Measurements from ENCODE around the gene AGBL2. TPM values are rescaled to one million over a fixed set of nuclear protein-coding genes. Genes with fewer than 3 reads are reported as not detected.

The AGBL2 gene
- total RNA-seq, 1 experiment from 2014 or later = not detected

DNA sequence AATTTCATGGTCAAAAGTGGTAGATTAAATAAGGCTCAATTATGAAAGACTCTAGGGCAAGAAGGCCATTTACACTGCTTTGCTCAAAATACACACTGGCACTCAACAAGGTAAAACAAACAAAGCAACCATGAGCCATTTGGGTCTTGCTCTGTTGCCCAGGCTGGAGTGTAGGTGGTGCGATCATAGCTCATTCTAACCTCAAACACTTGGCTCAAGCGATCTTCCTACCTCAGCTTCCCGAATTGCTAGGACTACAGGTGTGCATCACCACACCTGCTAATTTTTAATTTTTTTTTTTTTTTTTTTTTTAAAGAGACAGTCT is 10.9 kb upstream of the AGBL2 start:
- H3K27ac ChIP-seq (ENCODE audit: low read depth, low read length) = no peak overlapping the region
- peaks cover 56 to 61% of the 10 kb centered on the region in 2 experiments for H3K36me3 ChIP-seq (ENCODE audit: control insufficient read depth in 1 of 2, insufficient read depth in 2 of 2, low read length in 2 of 2)
- no peak overlapping the region for H2AFZ ChIP-seq (ENCODE audit: low read depth, low read length, poor library complexity, severe bottlenecking)
- BruUV-seq (replicated peaks) = no TSS peak
- no peaks in the 10 kb centered on the region for H3K4me1 ChIP-seq (ENCODE audit: control insufficient read depth in 1 of 2, insufficient read depth in 2 of 2, low read length in 2 of 2)
- DNase-seq (ENCODE audit: low read depth, low spot score) (no peak), ATAC-seq (no peak)
- H3K9me2 ChIP-seq (ENCODE audit: insufficient read depth) = no peaks in the 10 kb centered on the region
- H3K9ac ChIP-seq (ENCODE audit: low read length) = no peak overlapping the region
- RAD21 ChIA-PET (ENCODE audit: low non-redundant PET in 1 of 2, low total read pairs in 2 of 2, uncharacterized antibody in 2 of 2, unreplicated experiment in 2 of 2) = no interaction called here
- H3K79me2 ChIP-seq (ENCODE audit: insufficient read depth, low read length) = peaks cover 12% of the 10 kb centered on the region; the same call in 1 of the 2 replicates
- no peak overlapping the region for H3K4me2 ChIP-seq (ENCODE audit: low read length)
- intact Hi-C loops (cut with micrococcal nuclease) = no loop called here
- no peaks in the 10 kb centered on the region for H3K9me3 ChIP-seq (ENCODE audit: control insufficient read depth in 1 of 2, insufficient read depth in 1 of 2, low read depth in 1 of 2, low read length in 2 of 2)
- POLR2A ChIA-PET = no interaction called here
- H4K20me1 ChIP-seq (ENCODE audit: insufficient read depth) = no peaks in the 10 kb centered on the region
- H3K27me3 ChIP-seq (ENCODE audit: insufficient read depth, low read length) = no peaks in the 10 kb centered on the region
- TF ChIP-seq ZNF274 (IDR thresholded peaks at IDR 0.05; ENCODE audit: low read depth, low read length) = no peak
- TF ChIP-seq, protein P1, sequence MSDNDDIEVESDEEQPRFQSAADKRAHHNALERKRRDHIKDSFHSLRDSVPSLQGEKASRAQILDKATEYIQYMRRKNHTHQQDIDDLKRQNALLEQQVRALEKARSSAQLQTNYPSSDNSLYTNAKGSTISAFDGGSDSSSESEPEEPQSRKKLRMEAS (IDR thresholded peaks at IDR 0.05) = no peak
- no peak for TF ChIP-seq EZH2 (IDR thresholded peaks at IDR 0.05)
- TF ChIP-seq JUND (IDR thresholded peaks at IDR 0.05) = no peak
- TF ChIP-seq SP1 (IDR thresholded peaks at IDR 0.05; ENCODE audit: low read depth) = no peak
- TF ChIP-seq EGR1 (IDR thresholded peaks at IDR 0.05; ENCODE audit: low read depth) = no peak
- no peak for TF ChIP-seq CBX3 (IDR thresholded peaks at IDR 0.05; ENCODE audit: low read depth)
- TF ChIP-seq POLR2AphosphoS5 (IDR thresholded peaks at IDR 0.05; ENCODE audit: low read depth, low read length) = no peak
- TF ChIP-seq SRF (IDR thresholded peaks at IDR 0.05; ENCODE audit: low read depth) = no peak
- TF ChIP-seq YY1 (IDR thresholded peaks at IDR 0.05; ENCODE audit: extremely low read depth, insufficient replicate concordance, low read depth, low read length) = no peak
- TF ChIP-seq ZFX (IDR thresholded peaks at IDR 0.05) = no peak
- TF ChIP-seq, protein P2, sequence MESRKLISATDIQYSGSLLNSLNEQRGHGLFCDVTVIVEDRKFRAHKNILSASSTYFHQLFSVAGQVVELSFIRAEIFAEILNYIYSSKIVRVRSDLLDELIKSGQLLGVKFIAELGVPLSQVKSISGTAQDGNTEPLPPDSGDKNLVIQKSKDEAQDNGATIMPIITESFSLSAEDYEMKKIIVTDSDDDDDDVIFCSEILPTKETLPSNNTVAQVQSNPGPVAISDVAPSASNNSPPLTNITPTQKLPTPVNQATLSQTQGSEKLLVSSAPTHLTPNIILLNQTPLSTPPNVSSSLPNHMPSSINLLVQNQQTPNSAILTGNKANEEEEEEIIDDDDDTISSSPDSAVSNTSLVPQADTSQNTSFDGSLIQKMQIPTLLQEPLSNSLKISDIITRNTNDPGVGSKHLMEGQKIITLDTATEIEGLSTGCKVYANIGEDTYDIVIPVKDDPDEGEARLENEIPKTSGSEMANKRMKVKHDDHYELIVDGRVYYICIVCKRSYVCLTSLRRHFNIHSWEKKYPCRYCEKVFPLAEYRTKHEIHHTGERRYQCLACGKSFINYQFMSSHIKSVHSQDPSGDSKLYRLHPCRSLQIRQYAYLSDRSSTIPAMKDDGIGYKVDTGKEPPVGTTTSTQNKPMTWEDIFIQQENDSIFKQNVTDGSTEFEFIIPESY (IDR thresholded peaks at IDR 0.05; ENCODE audit: extremely low read depth, insufficient replicate concordance, low read length) = no peak
- TF ChIP-seq, protein P3, sequence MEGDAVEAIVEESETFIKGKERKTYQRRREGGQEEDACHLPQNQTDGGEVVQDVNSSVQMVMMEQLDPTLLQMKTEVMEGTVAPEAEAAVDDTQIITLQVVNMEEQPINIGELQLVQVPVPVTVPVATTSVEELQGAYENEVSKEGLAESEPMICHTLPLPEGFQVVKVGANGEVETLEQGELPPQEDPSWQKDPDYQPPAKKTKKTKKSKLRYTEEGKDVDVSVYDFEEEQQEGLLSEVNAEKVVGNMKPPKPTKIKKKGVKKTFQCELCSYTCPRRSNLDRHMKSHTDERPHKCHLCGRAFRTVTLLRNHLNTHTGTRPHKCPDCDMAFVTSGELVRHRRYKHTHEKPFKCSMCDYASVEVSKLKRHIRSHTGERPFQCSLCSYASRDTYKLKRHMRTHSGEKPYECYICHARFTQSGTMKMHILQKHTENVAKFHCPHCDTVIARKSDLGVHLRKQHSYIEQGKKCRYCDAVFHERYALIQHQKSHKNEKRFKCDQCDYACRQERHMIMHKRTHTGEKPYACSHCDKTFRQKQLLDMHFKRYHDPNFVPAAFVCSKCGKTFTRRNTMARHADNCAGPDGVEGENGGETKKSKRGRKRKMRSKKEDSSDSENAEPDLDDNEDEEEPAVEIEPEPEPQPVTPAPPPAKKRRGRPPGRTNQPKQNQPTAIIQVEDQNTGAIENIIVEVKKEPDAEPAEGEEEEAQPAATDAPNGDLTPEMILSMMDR (IDR thresholded peaks at IDR 0.05 in 2 of 3, conservative IDR thresholded peaks at IDR 0.05 in 1 of 3; ENCODE audit: borderline replicate concordance in 1 of 3, insufficient read depth in 1 of 3, low read depth in 2 of 3, low read length in 2 of 3) = no peak
- TF ChIP-seq, protein P4, sequence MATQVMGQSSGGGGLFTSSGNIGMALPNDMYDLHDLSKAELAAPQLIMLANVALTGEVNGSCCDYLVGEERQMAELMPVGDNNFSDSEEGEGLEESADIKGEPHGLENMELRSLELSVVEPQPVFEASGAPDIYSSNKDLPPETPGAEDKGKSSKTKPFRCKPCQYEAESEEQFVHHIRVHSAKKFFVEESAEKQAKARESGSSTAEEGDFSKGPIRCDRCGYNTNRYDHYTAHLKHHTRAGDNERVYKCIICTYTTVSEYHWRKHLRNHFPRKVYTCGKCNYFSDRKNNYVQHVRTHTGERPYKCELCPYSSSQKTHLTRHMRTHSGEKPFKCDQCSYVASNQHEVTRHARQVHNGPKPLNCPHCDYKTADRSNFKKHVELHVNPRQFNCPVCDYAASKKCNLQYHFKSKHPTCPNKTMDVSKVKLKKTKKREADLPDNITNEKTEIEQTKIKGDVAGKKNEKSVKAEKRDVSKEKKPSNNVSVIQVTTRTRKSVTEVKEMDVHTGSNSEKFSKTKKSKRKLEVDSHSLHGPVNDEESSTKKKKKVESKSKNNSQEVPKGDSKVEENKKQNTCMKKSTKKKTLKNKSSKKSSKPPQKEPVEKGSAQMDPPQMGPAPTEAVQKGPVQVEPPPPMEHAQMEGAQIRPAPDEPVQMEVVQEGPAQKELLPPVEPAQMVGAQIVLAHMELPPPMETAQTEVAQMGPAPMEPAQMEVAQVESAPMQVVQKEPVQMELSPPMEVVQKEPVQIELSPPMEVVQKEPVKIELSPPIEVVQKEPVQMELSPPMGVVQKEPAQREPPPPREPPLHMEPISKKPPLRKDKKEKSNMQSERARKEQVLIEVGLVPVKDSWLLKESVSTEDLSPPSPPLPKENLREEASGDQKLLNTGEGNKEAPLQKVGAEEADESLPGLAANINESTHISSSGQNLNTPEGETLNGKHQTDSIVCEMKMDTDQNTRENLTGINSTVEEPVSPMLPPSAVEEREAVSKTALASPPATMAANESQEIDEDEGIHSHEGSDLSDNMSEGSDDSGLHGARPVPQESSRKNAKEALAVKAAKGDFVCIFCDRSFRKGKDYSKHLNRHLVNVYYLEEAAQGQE (IDR thresholded peaks at IDR 0.05; ENCODE audit: low read depth) = no peak
- TF ChIP-seq ELF1 (IDR thresholded peaks at IDR 0.05; ENCODE audit: borderline replicate concordance, low read depth) = no peak
- TF ChIP-seq, protein P5, sequence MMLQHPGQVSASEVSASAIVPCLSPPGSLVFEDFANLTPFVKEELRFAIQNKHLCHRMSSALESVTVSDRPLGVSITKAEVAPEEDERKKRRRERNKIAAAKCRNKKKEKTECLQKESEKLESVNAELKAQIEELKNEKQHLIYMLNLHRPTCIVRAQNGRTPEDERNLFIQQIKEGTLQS (IDR thresholded peaks at IDR 0.05) = no peak
- no peak for TF ChIP-seq TCF7L2 (IDR thresholded peaks at IDR 0.05; ENCODE audit: borderline replicate concordance, extremely low read depth, insufficient read depth, insufficient read length)
- no peak for TF ChIP-seq POLR2A (IDR thresholded peaks at IDR 0.05; ENCODE audit: borderline replicate concordance, extremely low read depth, insufficient read depth, insufficient read length)
- no peak overlapping the region for H3K4me3 ChIP-seq (replicated peaks in 1 of 2; ENCODE audit: low read depth in 1 of 2, low read length in 2 of 2)
- CTCF ChIA-PET = no interaction called here
